ENCODE results near the gene ZNF660.
"Not testable (repeated sequence)": the region's sequence is repeated elsewhere in the genome, so short reads cannot be mapped to it uniquely, and the experiment has no call there.

Gene ZNF660

DNA sequence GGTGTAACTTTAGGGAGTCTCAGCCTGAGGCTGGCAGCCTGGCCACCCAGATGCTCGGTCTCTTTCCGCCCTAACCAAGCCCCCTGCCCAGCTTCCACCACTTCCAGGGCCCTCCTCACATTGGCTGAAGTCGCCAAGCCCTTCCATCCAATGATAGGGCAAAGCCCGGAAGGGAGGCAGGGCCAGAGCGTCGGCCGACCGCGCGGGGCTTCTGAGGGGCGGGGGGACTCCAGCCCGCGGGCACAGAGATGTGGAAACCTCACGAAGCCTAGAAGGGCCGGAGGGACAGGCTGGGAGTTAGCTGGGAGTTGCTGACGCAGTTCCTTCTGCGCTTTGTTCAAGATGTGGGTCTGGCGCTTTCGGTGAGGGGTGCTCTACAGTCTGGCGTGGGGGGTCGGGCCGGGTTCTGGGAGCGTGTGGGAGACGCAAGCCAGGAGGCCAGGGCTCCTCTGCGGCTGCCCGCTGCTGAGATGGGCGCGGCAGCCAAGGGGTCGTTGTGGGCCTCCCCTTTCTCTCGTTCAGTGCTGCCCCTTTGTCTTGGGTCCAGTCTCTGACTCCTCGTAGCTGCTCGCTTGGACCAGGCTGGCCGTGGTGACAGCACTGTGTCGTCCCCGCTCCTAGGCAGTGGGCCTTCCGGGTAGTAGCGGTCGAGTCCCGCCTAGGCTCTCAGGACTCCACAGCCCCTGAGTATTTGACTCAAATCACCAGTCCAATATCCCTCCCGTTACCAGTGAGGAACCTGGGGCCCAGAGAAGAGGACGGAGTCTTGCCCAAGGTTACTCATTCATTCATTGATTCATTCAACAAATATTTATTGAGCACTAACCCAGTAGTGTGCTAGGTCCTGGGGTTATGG is at the start of gene ZNF660:
TSS of gene ZNF660 (plus strand) at position 319 of the 856 bp plus-strand sequence. CDS start 9,230 bp downstream, outside the sequence.
- Mint-ChIP-seq H3K4me3 (peak within 1 kb of the TSS; percentile 58), H3K4me1 (peaks cover 10% of the 10 kb centered on the region), H3K9me3 (peaks cover 38% of the 10 kb centered on the region), H3K36me3 (ENCODE audit: low read depth) (peaks cover 20% of the 10 kb centered on the region), H3K27me3 (peaks cover 38% of the 10 kb centered on the region), H3K27ac (no peak within 1 kb of the TSS)
- ATAC-seq: peak; percentile 65
- peak; percentile 11 for DNase-seq

DNA sequence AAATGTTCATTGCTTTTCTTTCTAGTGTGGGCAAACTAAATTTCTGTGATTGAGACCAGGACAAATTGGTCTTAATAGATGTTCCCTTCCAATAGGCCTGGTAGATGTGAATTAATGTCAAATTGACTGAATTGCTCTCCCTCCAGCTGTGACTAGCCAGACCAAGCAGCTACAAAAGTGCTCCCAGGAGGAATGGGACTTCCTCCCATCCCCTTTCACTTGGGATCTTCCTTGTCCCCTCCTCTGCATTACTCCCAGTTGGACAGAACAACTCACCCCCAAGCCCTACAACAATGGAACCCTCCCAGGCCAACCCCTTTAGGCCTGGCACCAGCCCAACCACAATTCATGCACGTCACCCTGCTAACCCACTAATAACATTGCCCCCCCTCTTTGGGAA is 49.4 kb upstream of the ZNF660 start:
- Mint-ChIP-seq H3K27ac (no peak overlapping the region), H3K4me1 (no peaks in the 10 kb centered on the region), H3K36me3 (ENCODE audit: low read depth) (no peaks in the 10 kb centered on the region), H3K4me3 (no peak overlapping the region), H3K27me3 (peaks cover 40% of the 10 kb centered on the region), H3K9me3 (no peaks in the 10 kb centered on the region)
- DNase-seq (no peak), ATAC-seq (no peak)

DNA sequence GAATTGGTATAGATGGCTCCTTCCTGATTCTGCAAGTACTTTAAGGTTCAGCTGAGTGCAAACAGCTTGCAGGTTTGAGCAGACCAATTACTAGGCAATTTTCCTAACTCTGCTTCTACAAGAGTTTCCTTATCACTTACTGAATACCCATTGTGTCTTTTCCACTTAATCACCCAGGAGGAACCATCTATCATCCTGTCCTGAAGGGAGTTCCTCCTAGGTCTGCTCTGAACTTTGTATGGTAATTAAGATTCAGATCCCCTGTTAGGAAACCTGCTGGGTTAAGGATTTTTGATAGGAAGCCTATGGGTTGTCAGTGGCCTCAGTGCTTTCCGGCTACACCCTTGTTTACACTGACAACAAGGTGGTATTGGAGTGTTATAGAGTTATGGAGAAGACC is 40.0 kb upstream of the ZNF660 start:
- not testable (repeated sequence) for H3K4me3 Mint-ChIP-seq; DNase-seq; H3K27ac Mint-ChIP-seq; H3K36me3 Mint-ChIP-seq (ENCODE audit: low read depth); H3K9me3 Mint-ChIP-seq; ATAC-seq; H3K4me1 Mint-ChIP-seq
- peaks cover 13% of the 10 kb centered on the region for H3K27me3 Mint-ChIP-seq

DNA sequence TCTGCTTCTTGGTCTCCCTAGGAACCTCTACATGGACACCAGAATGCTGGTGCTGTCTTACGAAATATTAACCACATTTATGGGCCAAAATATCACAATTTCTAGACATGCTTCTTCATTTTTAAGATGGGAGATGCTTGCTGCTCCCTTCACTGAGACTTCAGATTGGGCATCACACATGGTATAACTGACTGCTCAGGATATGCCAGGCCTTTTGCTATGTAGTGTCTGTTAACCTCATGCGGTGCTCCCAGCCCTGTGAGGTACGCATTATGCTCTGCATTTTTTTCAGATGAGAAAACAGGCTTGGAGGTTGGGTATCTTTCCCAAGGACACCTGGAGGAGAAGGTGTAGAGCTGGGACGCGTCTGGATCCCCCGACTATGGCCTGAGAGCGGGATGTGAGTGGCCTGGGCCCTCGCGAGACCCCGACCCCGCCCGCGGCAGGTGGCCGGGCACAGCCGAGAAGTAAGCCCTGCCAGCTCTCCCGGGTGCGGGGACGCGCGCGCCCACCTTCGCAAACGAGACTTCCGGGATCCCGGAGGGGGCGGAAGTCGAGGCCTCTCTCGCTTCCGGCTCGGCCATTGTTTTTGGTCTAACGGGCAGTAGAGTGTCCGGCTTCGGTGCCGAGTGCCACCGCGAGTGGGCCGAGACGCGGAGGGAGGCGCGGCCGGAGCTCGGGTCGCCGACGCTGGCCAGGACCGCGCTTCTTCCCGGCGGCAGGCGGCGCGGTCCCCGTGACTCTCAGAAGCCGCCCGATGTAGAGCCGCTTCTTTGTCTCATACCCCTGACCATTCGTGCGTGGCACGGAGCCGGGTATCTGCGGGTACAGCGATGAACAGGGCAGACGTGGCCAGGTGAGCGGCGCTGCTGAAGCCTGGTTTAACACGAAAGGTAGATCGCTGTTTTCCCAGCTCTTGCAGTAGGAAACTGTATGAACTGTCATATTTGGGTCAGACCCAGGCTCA is 29.9 kb upstream of the ZNF660 start, which contains the start of gene ZKSCAN7:
TSS of gene ZKSCAN7 (plus strand) at position 568 of the 967 bp plus-strand sequence. CDS start 1,855 bp downstream, outside the sequence.
- H3K9me3 Mint-ChIP-seq: peaks cover 12% of the 10 kb centered on the region

DNA sequence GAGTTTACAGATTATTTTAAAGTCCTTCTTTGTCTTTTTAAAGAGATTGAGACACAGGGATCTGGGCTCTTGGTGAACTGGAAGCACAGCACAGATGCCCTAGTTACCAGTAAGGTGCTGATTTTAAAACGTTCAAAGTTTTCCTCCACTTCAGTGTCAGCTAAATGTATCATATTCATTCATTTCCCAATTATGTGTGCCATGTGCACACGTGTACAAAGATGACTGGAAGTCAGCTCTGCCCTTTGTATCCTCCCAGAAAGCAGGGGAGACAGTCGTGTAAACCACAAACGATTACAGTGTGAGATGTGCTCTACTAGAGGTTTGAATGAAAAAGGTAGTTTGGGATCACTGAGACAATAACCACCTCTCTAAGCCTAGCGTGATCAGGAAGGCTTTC is 29.0 kb upstream of the ZNF660 start:
- ATAC-seq (peak; percentile 42), DNase-seq (no peak)
- peaks cover 12% of the 10 kb centered on the region for H3K9me3 Mint-ChIP-seq
- peaks cover 47% of the 10 kb centered on the region for H3K36me3 Mint-ChIP-seq (ENCODE audit: low read depth)
- H3K4me1 Mint-ChIP-seq: peaks cover 23% of the 10 kb centered on the region
- H3K4me3 Mint-ChIP-seq: peak overlapping the region; percentile 89
- H3K27ac Mint-ChIP-seq: peak overlapping the region; percentile 87
- H3K27me3 Mint-ChIP-seq: no peaks in the 10 kb centered on the region

More for the DNA sequence above, 29.9 kb upstream of the ZNF660 start, which contains the start of gene ZKSCAN7:
- ATAC-seq (peak; percentile 68), DNase-seq (peak; percentile 71)
- Mint-ChIP-seq H3K27me3 (no peaks in the 10 kb centered on the region), H3K4me3 (peak within 1 kb of the TSS; percentile 89), H3K4me1 (peaks cover 23% of the 10 kb centered on the region), H3K36me3 (ENCODE audit: low read depth) (peaks cover 41% of the 10 kb centered on the region), H3K27ac (peak within 1 kb of the TSS; percentile 87)

DNA sequence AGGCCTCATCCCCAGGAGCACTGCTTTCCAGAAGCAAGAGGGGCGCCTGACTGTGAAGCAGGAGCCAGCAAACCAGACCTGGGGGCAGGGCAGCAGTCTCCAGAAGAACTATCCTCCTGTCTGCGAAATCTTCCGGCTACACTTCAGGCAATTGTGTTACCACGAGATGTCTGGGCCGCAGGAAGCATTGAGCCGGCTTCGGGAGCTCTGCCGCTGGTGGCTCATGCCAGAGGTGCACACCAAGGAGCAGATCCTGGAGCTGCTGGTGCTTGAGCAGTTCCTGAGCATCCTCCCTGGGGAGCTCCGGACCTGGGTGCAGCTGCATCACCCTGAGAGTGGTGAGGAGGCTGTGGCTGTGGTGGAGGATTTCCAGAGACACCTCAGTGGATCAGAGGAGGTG is 27.7 kb upstream of the ZNF660 start:
- no peaks in the 10 kb centered on the region for H3K27me3 Mint-ChIP-seq
- peaks cover 23% of the 10 kb centered on the region for H3K4me1 Mint-ChIP-seq
- no peak overlapping the region for H3K4me3 Mint-ChIP-seq
- no peak overlapping the region for H3K27ac Mint-ChIP-seq
- peaks cover 17% of the 10 kb centered on the region for H3K9me3 Mint-ChIP-seq
- DNase-seq (no peak), ATAC-seq (no peak)
- H3K36me3 Mint-ChIP-seq (ENCODE audit: low read depth): peaks cover 61% of the 10 kb centered on the region

DNA sequence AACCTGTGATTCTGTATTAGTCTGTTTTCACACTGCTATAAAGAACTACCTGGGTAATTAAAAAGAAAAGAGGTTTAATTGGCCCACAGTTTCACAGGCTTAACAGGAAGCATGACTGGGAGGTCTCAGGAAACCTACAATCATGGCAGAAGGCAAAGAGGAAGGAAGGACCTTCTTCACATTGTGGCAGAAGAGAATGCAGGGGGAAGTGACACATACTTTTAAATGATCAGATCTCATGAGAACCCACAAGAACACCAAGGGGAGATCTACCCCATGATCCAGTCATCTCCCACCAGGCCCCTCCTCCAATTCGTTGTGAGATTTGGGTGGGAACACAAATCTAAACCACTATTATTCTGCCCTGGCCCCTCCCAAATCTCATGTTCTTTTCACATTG is 23.7 kb upstream of the ZNF660 start:
- no peak overlapping the region for H3K27ac Mint-ChIP-seq
- peaks cover 9% of the 10 kb centered on the region for H3K4me1 Mint-ChIP-seq
- H3K27me3 Mint-ChIP-seq: no peaks in the 10 kb centered on the region
- H3K9me3 Mint-ChIP-seq: peaks cover 26% of the 10 kb centered on the region
- H3K36me3 Mint-ChIP-seq (ENCODE audit: low read depth): peaks cover 83% of the 10 kb centered on the region
- ATAC-seq (no peak), DNase-seq (no peak)
- no peak overlapping the region for H3K4me3 Mint-ChIP-seq

DNA sequence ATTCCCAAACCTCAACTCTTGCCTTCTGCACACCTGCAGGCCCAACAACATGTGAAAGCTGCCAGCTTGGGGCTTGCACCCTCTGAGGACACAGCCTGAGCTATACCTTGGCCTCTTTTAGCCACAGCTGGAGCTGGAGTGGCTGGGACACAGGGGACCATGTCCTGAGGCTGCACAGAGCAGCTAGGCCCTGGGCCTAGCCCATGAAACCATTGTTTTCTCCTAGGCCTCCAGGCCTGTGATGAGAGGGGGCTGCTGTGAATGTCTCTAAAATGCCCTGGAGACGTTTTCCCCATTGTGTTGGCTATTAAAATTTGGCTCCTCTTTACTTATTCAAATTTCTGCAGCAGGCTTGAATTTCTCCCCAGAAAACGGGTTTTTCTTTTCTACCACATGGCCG is 22.6 kb upstream of the ZNF660 start:
- ATAC-seq: no peak
- peaks cover 87% of the 10 kb centered on the region for H3K36me3 Mint-ChIP-seq (ENCODE audit: low read depth)

DNA sequence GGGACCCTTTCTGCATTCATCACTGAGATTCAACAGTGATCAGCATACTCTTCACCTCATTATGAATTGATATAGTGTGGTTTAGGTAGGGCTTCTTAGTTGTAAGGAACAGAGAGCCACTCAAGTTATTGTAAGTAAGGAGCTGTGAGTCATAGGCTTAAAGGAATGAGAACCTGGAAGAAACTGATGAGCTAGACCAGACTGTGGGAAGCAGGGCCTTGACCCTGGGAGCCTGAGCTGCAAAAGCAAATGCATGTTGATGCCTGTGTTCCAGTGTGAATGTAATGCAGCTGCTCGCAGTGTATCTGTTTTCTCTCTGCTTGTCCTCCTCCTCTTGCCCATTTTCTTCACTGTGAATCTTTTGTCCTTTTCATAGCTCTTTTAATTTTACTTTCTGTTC is 16.2 kb upstream of the ZNF660 start:
- no peak for ATAC-seq
- Mint-ChIP-seq H3K27me3 (no peaks in the 10 kb centered on the region), H3K9me3 (peaks cover 69% of the 10 kb centered on the region), H3K27ac (no peak overlapping the region), H3K4me1 (no peaks in the 10 kb centered on the region), H3K4me3 (no peak overlapping the region), H3K36me3 (ENCODE audit: low read depth) (peaks cover 89% of the 10 kb centered on the region)
- no peak for DNase-seq

More for the DNA sequence above, 22.6 kb upstream of the ZNF660 start:
- Mint-ChIP-seq H3K4me1 (peaks cover 4% of the 10 kb centered on the region), H3K4me3 (no peak overlapping the region), H3K27ac (no peak overlapping the region), H3K27me3 (no peaks in the 10 kb centered on the region), H3K9me3 (peaks cover 33% of the 10 kb centered on the region)
- no peak for DNase-seq

DNA sequence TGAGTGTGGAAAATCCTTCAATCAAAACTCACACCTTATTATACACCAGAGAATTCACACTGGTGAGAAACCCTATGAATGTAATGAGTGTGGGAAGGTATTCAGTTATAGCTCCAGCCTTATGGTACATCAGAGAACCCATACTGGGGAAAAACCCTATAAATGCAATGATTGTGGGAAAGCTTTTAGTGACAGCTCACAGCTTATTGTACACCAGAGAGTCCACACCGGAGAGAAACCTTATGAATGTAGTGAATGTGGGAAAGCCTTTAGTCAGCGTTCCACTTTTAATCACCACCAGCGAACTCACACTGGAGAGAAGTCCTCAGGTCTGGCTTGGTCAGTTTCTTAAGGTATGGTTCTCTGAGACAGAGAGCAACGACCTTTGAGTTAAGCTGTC is 13.7 kb upstream of the ZNF660 start:
- Mint-ChIP-seq H3K4me3 (no peak overlapping the region), H3K27me3 (no peaks in the 10 kb centered on the region), H3K4me1 (no peaks in the 10 kb centered on the region), H3K27ac (no peak overlapping the region), H3K9me3 (peaks cover 67% of the 10 kb centered on the region), H3K36me3 (ENCODE audit: low read depth) (peaks cover 71% of the 10 kb centered on the region)
- DNase-seq (no peak), ATAC-seq (no peak)

DNA sequence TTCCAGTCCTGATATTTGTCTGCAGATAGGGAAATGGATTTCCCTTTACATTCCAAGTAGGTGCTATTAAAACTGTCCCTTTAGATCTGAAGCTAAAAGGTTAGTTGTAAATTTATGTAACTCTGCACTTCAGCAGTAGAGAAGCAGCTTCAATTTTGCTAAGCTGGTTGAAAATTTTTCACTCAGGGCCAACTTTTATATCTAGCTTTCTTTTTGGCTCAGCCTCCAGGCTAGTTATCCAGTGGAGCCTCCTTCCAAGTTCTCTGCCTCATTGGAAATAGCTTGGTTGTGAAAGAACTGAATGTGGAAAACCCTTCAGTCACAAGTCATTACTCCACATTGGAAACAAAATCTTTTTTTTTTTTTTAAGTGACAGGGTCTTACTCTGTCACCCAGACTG is 8.2 kb upstream of the ZNF660 start:
- ATAC-seq: no peak
- Mint-ChIP-seq H3K27ac (no peak overlapping the region), H3K4me1 (no peaks in the 10 kb centered on the region), H3K4me3 (no peak overlapping the region), H3K36me3 (ENCODE audit: low read depth) (peaks cover 42% of the 10 kb centered on the region), H3K9me3 (peaks cover 30% of the 10 kb centered on the region), H3K27me3 (no peaks in the 10 kb centered on the region)
- no peak for DNase-seq

DNA sequence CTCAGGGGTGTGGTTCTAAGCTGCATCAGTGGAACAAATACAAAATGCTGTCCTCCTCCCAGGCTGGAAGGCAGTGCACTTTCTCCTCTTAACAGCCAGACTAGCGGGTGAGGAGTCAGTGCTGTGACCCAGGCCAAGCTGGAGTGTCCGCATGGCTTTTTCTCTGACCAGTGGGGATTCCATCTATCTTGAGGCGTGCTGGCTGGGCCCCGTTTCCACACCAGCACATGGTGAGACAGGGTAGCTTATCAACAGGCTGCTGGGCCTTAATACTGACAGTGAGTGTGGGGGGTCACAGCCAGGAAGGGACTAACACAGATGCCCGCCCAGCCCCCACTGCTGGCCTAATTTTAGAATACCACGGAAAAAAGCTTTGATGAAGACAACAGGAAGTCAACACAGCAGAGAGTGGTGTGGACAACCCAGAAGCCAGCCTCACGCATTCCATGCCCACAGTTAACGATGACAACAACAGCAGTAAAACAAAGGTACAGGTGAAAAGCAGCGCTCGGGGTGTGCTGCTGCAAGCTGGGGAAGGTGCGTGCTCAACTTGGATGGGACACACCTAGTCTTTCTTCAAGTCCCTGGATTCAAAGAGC is 7.3 kb upstream of the ZNF660 start:
- Mint-ChIP-seq H3K36me3 (ENCODE audit: low read depth) (peaks cover 38% of the 10 kb centered on the region), H3K9me3 (peaks cover 32% of the 10 kb centered on the region)
- DNase-seq, H3K4me1 Mint-ChIP-seq, H3K27me3 Mint-ChIP-seq, H3K4me3 Mint-ChIP-seq, H3K27ac Mint-ChIP-seq, ATAC-seq: not testable (repeated sequence)

DNA sequence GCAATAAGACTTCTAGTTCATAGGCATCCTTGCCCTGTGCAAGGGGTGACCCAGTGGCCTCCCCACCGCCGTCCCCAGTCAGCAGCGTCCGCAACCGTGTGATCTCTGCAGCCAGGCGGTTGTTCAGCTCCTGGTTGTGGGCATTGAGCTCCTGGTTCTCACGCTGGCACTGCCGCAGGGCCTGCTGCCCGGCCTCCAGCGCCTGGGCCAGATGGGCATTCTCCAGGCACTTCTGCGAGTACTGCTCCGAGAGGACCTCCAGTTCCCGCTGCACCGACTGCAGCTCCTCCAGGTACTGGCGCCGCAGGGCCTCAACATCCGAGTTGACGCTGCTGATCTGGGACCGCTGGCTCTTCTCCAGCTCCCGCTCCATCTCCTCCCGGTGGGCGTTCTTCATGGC is 6.4 kb upstream of the ZNF660 start:
- H3K4me3 Mint-ChIP-seq, H3K27ac Mint-ChIP-seq, ATAC-seq, H3K4me1 Mint-ChIP-seq, DNase-seq, H3K27me3 Mint-ChIP-seq: not testable (repeated sequence)
- Mint-ChIP-seq H3K36me3 (ENCODE audit: low read depth) (peaks cover 32% of the 10 kb centered on the region), H3K9me3 (peaks cover 30% of the 10 kb centered on the region)

DNA sequence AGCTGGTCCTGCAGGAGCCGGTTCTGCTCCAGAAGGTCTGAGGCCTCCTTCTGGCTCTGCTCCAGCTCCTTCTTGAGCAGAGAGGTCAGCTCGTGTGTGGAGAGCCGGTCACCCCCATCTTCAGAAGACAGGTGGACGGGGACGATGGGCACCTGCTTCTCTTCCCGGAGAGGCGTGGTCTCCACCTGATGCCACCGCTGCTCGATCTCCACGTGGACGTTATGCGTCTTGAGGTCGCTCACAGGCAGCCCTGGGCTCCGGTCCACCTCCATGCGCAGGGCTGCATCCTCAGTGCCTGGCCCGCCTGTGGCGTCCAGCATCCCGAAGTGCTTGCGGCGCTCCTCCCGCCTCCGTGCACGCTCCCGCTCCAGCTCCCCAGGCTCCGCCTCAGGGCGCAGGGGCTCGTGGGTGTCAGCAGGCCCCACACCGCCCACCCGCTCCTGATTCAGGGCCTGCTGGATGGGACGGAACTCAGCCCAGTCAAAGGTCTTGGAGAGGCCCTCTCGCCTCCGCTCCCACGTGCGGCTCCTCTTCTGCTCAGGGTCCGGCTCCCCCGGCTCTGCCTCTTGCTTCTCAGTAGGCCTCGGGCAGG is 5.7 kb upstream of the ZNF660 start:
- not testable (repeated sequence) for ATAC-seq, H3K4me1 Mint-ChIP-seq, H3K27ac Mint-ChIP-seq, DNase-seq, H3K27me3 Mint-ChIP-seq, H3K4me3 Mint-ChIP-seq
- peaks cover 34% of the 10 kb centered on the region for H3K9me3 Mint-ChIP-seq
- H3K36me3 Mint-ChIP-seq (ENCODE audit: low read depth): peaks cover 29% of the 10 kb centered on the region

Measured in activated naive CD8-positive, alpha-beta T cell treated with anti-CD3 and anti-CD28 coated beads, Interleukin-2, amount 50 U/mL, for 24 hours (primary cell).